PC-9 (cell line): ENCODE results near the gene IRAK4.
"Not testable (repeated sequence)": the region's sequence is repeated elsewhere in the genome, so short reads cannot be mapped to it uniquely, and the experiment has no call there.

Experiments
- EZH2 ChIP-seq: fragments of 200-600 bp; sonication (generic); IDR thresholded peaks from 2 replicates; pipeline ENCODE4 v1.8.0; 2017; ENCODE audit warnings: antibody characterized with exemption, low read depth
- TF ChIP-seq, protein P1 (sequence below): fragments of 200-600 bp; sonication (generic); conservative IDR thresholded peaks from 2 replicates; pipeline ENCODE4 v1.6.1; 2017; ENCODE audit warnings: mixed run types, antibody characterized with exemption, mild to moderate bottlenecking, moderate library complexity

- TF ChIP-seq, protein P1, sequence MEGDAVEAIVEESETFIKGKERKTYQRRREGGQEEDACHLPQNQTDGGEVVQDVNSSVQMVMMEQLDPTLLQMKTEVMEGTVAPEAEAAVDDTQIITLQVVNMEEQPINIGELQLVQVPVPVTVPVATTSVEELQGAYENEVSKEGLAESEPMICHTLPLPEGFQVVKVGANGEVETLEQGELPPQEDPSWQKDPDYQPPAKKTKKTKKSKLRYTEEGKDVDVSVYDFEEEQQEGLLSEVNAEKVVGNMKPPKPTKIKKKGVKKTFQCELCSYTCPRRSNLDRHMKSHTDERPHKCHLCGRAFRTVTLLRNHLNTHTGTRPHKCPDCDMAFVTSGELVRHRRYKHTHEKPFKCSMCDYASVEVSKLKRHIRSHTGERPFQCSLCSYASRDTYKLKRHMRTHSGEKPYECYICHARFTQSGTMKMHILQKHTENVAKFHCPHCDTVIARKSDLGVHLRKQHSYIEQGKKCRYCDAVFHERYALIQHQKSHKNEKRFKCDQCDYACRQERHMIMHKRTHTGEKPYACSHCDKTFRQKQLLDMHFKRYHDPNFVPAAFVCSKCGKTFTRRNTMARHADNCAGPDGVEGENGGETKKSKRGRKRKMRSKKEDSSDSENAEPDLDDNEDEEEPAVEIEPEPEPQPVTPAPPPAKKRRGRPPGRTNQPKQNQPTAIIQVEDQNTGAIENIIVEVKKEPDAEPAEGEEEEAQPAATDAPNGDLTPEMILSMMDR, result not testable (repeated sequence)
- not testable (repeated sequence) for TF ChIP-seq EZH2
Measured at GRCh38 chr12:43751360-43751759, 7.4 kb upstream of the IRAK4 start.
